Fibroblast of pulmonary artery (primary cell): ENCODE results near the gene SNRNP200.
A peak's percentile ranks its signal among the peaks of the same experiment; 100 is the strongest.

Source experiments
- DNase-seq: peaks from one replicate; pipeline ENCODE4 v3.0.0-alpha.2; 2010; ENCODE audit warnings: low read depth
- H3K4me3 ChIP-seq: replicated peaks from 2 replicates; pipeline ENCODE4 v1.5.1; 2011; ENCODE audit warnings: low read depth, mild to moderate bottlenecking, control low read depth, low read length, moderate library complexity
- CTCF ChIP-seq: IDR thresholded peaks from 2 replicates; pipeline ENCODE4 v1.5.1; 2011; ENCODE audit warnings: mild to moderate bottlenecking, control low read depth, low read length, inconsistent platforms; ENCODE audit errors: missing control alignments

The SNRNP200 gene

GRCh38 chr2:96305091-96305978 lies at the start of gene SNRNP200:
SNRNP200 (minus strand) TSS chr2:96305546; CDS start chr2:96305437, 109 bp downstream.
- DNase-seq: peak; percentile 80
- TF ChIP-seq CTCF: no peak
- peak within 1 kb of the TSS; percentile 100 for H3K4me3 ChIP-seq

- TF ChIP-seq CTCF: no peak
- no peak for DNase-seq
- H3K4me3 ChIP-seq: no peak overlapping the region
These were observed 49.1 kb upstream of the SNRNP200 start for GRCh38 chr2:96354492-96354891.

GRCh38 chr2:96353606-96354101 lies 48.3 kb upstream of the SNRNP200 start:
- DNase-seq: peak; percentile 61
- H3K4me3 ChIP-seq: no peak overlapping the region
- no peak for TF ChIP-seq CTCF

- no peak for TF ChIP-seq CTCF
- no peak for DNase-seq
- no peak overlapping the region for H3K4me3 ChIP-seq
These were observed 47.8 kb upstream of the SNRNP200 start for GRCh38 chr2:96353032-96353561.

GRCh38 chr2:96347395-96347794 lies 42.0 kb upstream of the SNRNP200 start:
- no peak overlapping the region for H3K4me3 ChIP-seq
- DNase-seq: no peak
- TF ChIP-seq CTCF: no peak

GRCh38 chr2:96345868-96346462 lies 40.6 kb upstream of the SNRNP200 start:
- H3K4me3 ChIP-seq: no peak overlapping the region
- no peak for DNase-seq
- TF ChIP-seq CTCF: no peak
